Ovary (tissue), 3 donors: ENCODE measurements around the gene POLN.

Experiments used
- EP300 ChIP-seq: sonication (generic); formaldehyde crosslinking; IDR thresholded peaks from one replicate; pipeline ENCODE4 v1.6.1; 2017; ENCODE audit warnings: antibody characterized with exemption
- TF ChIP-seq, protein P1 (sequence below), 3 donors: fragments of 450-650 bp in 2 of 3; fragments of 200-600 bp in 1 of 3; IDR thresholded peaks; one replicate each; pipeline versions ENCODE4 v1.5.1 to v1.8.0; 2016 to 2022; ENCODE audit warnings: antibody characterized with exemption in 3 of 3, mild to moderate bottlenecking in 1 of 3
- donor health status: DM: no; HTN: no; CAD: no.

DNA sequence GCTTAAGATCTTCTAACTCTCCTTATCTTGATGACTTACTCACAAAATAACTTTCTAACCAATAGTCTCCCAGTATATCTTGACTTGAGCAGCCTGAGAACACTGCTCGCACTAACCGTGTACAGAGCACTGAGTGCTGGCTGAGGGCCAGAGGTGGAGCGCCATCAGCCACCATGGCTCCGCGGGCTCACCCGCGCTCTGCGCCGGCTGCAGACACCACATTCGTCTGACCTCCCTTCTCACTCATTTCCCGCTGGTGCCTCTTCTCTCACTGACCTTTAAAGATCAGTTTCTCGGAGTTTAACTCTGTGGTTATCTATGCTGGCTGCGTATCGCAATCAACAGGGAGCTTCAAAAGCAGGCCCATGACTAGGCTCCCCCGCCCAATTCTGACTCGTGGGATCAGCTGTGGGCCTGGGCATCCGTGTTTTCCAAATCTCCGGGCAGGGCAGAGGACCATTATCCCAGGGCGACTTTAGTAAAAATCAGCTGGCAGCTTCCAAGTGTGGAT is 78.6 kb downstream of the POLN start:
- TF ChIP-seq, protein P1, sequence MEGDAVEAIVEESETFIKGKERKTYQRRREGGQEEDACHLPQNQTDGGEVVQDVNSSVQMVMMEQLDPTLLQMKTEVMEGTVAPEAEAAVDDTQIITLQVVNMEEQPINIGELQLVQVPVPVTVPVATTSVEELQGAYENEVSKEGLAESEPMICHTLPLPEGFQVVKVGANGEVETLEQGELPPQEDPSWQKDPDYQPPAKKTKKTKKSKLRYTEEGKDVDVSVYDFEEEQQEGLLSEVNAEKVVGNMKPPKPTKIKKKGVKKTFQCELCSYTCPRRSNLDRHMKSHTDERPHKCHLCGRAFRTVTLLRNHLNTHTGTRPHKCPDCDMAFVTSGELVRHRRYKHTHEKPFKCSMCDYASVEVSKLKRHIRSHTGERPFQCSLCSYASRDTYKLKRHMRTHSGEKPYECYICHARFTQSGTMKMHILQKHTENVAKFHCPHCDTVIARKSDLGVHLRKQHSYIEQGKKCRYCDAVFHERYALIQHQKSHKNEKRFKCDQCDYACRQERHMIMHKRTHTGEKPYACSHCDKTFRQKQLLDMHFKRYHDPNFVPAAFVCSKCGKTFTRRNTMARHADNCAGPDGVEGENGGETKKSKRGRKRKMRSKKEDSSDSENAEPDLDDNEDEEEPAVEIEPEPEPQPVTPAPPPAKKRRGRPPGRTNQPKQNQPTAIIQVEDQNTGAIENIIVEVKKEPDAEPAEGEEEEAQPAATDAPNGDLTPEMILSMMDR (IDR thresholded peaks at IDR 0.05), result no peak
- TF ChIP-seq EP300, result no peak
